ENCODE data around the gene CHTF18. TPM values are rescaled to one million over a fixed set of nuclear protein-coding genes. Genes with fewer than 3 reads are reported as not detected.

The CHTF18 gene
- total and polyA plus RNA-seq, 10 of the 15 experiments (the other 5 are each of a cell fraction or from before 2014, with no cell fraction given) = 1.6 to 87.8 (median 19.4) TPM

DNA sequence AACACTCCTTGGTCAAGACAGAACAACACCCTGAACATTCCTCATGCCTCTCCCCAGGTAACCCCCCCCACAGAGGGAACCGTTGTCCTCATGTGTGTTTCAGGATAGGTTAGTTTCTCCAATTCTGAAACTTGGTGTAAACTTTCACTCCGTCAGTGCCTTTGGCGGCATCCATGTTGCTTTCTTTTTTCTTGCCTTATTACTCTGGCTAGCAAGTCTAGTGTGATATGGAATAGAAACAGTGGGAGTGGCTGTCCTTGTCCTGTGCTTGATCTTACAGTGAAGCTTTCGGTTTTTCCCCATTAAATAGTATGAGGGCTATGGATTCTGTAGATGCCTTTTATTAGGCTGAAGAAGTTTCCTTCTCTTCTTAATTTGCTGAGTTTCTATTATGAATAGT is 47.8 kb downstream of the CHTF18 start:
- WGBS (ENCODE audit: insufficient coverage, insufficient replicate concordance, low lambda C conversion rate, missing lambda C conversion rate) = 61% methylated on average over 4 of the region's 4 CpGs
- TF ChIP-seq IKZF2 (IDR thresholded peaks at IDR 0.05) (no peak), CHD2 (IDR thresholded peaks at IDR 0.05; ENCODE audit: borderline replicate concordance, low read depth, low read length) (no peak), ZBTB11 (CRISPR knock-in tag; IDR thresholded peaks at IDR 0.05) (no peak), POLR2AphosphoS2 (IDR thresholded peaks at IDR 0.05; ENCODE audit: low read depth, low read length) (no peak), STAT1 (conservative IDR thresholded peaks at IDR 0.05) (no peak), MEF2A (IDR thresholded peaks at IDR 0.05; ENCODE audit: insufficient read depth, low read depth, low read length) (no peak), SMC3 (IDR thresholded peaks at IDR 0.05; ENCODE audit: borderline replicate concordance, low read length) (no peak), POLR2A (IDR thresholded peaks at IDR 0.05; ENCODE audit: low read depth, low read length) (no peak), SRF (IDR thresholded peaks at IDR 0.05; ENCODE audit: low read depth in 2 of 2, low read length in 2 of 2) (no peak)
- TF ChIP-seq, protein P1, sequence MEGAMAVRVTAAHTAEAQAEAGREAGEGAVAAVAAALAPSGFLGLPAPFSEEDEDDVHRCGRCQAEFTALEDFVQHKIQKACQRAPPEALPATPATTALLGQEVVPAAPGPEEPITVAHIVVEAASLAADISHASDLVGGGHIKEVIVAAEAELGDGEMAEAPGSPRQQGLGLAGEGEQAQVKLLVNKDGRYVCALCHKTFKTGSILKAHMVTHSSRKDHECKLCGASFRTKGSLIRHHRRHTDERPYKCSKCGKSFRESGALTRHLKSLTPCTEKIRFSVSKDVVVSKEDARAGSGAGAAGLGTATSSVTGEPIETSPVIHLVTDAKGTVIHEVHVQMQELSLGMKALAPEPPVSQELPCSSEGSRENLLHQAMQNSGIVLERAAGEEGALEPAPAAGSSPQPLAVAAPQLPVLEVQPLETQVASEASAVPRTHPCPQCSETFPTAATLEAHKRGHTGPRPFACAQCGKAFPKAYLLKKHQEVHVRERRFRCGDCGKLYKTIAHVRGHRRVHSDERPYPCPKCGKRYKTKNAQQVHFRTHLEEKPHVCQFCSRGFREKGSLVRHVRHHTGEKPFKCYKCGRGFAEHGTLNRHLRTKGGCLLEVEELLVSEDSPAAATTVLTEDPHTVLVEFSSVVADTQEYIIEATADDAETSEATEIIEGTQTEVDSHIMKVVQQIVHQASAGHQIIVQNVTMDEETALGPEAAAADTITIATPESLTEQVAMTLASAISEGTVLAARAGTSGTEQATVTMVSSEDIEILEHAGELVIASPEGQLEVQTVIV (IDR thresholded peaks at IDR 0.05; ENCODE audit: borderline replicate concordance, partially characterized antibody) = no peak
- TF ChIP-seq, protein P2, sequence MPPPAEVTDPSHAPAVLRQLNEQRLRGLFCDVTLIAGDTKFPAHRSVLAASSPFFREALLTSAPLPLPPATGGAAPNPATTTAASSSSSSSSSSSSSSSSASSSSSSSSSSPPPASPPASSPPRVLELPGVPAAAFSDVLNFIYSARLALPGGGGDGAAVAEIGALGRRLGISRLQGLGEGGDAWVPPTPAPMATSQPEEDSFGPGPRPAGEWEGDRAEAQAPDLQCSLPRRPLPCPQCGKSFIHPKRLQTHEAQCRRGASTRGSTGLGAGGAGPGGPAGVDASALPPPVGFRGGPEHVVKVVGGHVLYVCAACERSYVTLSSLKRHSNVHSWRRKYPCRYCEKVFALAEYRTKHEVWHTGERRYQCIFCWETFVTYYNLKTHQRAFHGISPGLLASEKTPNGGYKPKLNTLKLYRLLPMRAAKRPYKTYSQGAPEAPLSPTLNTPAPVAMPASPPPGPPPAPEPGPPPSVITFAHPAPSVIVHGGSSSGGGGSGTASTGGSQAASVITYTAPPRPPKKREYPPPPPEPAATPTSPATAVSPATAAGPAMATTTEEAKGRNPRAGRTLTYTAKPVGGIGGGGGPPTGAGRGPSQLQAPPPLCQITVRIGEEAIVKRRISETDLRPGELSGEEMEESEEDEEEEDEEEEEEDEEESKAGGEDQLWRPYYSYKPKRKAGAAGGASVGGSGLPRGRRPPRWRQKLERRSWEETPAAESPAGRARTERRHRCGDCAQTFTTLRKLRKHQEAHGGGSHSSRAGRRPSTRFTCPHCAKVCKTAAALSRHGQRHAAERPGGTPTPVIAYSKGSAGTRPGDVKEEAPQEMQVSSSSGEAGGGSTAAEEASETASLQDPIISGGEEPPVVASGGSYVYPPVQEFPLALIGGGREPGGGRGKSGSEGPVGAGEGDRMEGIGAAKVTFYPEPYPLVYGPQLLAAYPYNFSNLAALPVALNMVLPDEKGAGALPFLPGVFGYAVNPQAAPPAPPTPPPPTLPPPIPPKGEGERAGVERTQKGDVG (CRISPR knock-in tag; IDR thresholded peaks at IDR 0.05) = no peak
- TF ChIP-seq, protein P3, sequence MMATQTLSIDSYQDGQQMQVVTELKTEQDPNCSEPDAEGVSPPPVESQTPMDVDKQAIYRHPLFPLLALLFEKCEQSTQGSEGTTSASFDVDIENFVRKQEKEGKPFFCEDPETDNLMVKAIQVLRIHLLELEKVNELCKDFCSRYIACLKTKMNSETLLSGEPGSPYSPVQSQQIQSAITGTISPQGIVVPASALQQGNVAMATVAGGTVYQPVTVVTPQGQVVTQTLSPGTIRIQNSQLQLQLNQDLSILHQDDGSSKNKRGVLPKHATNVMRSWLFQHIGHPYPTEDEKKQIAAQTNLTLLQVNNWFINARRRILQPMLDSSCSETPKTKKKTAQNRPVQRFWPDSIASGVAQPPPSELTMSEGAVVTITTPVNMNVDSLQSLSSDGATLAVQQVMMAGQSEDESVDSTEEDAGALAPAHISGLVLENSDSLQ (IDR thresholded peaks at IDR 0.05) = no peak

More for the DNA sequence above, 47.8 kb downstream of the CHTF18 start:
- in situ Hi-C loops (cut with MboI) (no loop called here), intact Hi-C loops (cut with micrococcal nuclease; ENCODE audit: unreplicated experiment) (no loop called here)
- Histone ChIP-seq H3K9me3 (replicated peaks; ENCODE audit: control insufficient read depth, insufficient read depth, low read length) (peaks cover 2% of the 10 kb centered on the region; the same call in 1 of the 3 replicates), H3K79me2 (ENCODE audit: control insufficient read depth, insufficient read depth, low read length) (no peaks in the 10 kb centered on the region), H3K27ac (ENCODE audit: control insufficient read depth, insufficient read depth) (no peak overlapping the region), H3K36me3 (ENCODE audit: control insufficient read depth in 2 of 2, insufficient read depth in 2 of 2, low read length in 1 of 2) (no peaks in the 10 kb centered on the region), H3K4me2 (ENCODE audit: control insufficient read depth, insufficient read depth) (no peak overlapping the region), H3K4me1 (ENCODE audit: control insufficient read depth, insufficient read depth, low read length) (no peaks in the 10 kb centered on the region), H4K20me1 (ENCODE audit: control insufficient read depth, insufficient read depth) (no peaks in the 10 kb centered on the region), H3K9ac (ENCODE audit: control insufficient read depth, insufficient read depth, low read length) (no peak overlapping the region), H3K27me3 (replicated peaks in 1 of 2; ENCODE audit: control insufficient read depth in 2 of 2, insufficient read depth in 2 of 2, low read length in 1 of 2) (no peaks in the 10 kb centered on the region), H3K4me3 (no peak overlapping the region), H2AFZ (ENCODE audit: control insufficient read depth, low read depth, low read length) (no peak overlapping the region)
- ChIA-PET SMC1A (ENCODE audit: uncharacterized antibody, unreplicated experiment) (no interaction called here), RAD21 (ENCODE audit: unreplicated experiment) (no interaction called here), POLR2A (no interaction called here), CTCF (no interaction called here)
- no peak for FAIRE-seq
- no peak for DNase-seq (ENCODE audit: low read depth, low spot score)
- BruUV-seq (replicated peaks) = no TSS peak
- no peak for ATAC-seq

Data from GM12878 (cell line).